K562 (cell line): ENCODE data around the gene CTNNBL1. TPM values are rescaled to one million over a fixed set of nuclear protein-coding genes. Genes with fewer than 3 reads are reported as not detected.

Source experiments
- ATAC-seq: fragments of 200-7000 bp; cut with Tn5 transposase; 3 replicates; pipeline ENCODE4 v1.9.1; 2020; ENCODE audit warnings: moderate library complexity
- BruUV-seq: library from RNA; stranded (reverse); fragments of 400-500 nt; replicated peaks from 2 replicates; lab custom pipeline; 2021; lab: Mats Ljungman, UMichigan
- CTCF ChIA-PET: fragments of 300-600 bp; formaldehyde crosslinking; extraction: SDS; loops from one replicate; lab custom pipeline; 2021; ENCODE audit warnings: low intra/inter-chr PET ratio; lab: Yijun Ruan, JAX
- POLR2A ChIA-PET: fragments of 300-600, 350-650 bp; sonication (Branson Sonifier 250); formaldehyde crosslinking; extraction: SDS; loops from one replicate; lab custom pipeline; 2021; ENCODE audit warnings: antibody characterized with exemption, inconsistent platforms; lab: Yijun Ruan, JAX
- DNase-seq, 4 experiments: peaks; one replicate each; pipeline versions ENCODE4 v3.0.0 to v3.0.0-alpha.2; 2011 to 2018; ENCODE audit warnings: low spot score in 3 of 4, mixed read lengths in 3 of 4; ENCODE audit errors: extremely low read depth in 1 of 4
- FAIRE-seq: peaks from 2 replicates; lab custom pipeline; 2011; peaks lifted over from hg19 to GRCh38; lab: Jason Lieb, UNC
- H2AFZ ChIP-seq: 2 replicates; pipeline ENCODE4 v1.6.0; 2011; ENCODE audit warnings: low read depth, low read length, control low read depth, inconsistent platforms
- H3K27ac ChIP-seq: fragments of 200-600 bp; 3 replicates; pipeline ENCODE4 v1.8.0; 2011; ENCODE audit warnings: low read depth, mild to moderate bottlenecking, control low read depth, inconsistent platforms, low read length, moderate library complexity, mixed read lengths; ENCODE audit errors: extremely low read depth
- H3K27me3 ChIP-seq, 2 experiments: fragments of 300-600 bp in 1 of 2; 2 replicates in 1 of 2; 3 replicates in 1 of 2; pipeline versions ENCODE4 v1.6.0 to v1.8.0; 2011; ENCODE audit warnings: inconsistent platforms in 2 of 2, low read length in 2 of 2, mild to moderate bottlenecking in 1 of 2, mixed read lengths in 1 of 2, moderate library complexity in 1 of 2; ENCODE audit not compliant: control insufficient read depth in 2 of 2, insufficient read depth in 2 of 2
- H3K36me3 ChIP-seq: fragments of 300-600 bp; 3 replicates; pipeline ENCODE4 v1.8.0; 2011; ENCODE audit warnings: mild to moderate bottlenecking, low read length, inconsistent platforms; ENCODE audit not compliant: control insufficient read depth, insufficient read depth
- H3K4me1 ChIP-seq, 2 experiments: fragments of 200-600 bp in 1 of 2; replicated peaks in 1 of 2; 2 replicates in 1 of 2; 3 replicates in 1 of 2; pipeline versions ENCODE4 v1.5.1 to v1.8.0; 2011; ENCODE audit warnings: inconsistent platforms in 2 of 2, low read length in 2 of 2, mild to moderate bottlenecking in 1 of 2, mixed read lengths in 1 of 2, moderate library complexity in 1 of 2; ENCODE audit not compliant: control insufficient read depth in 2 of 2, insufficient read depth in 2 of 2
- H3K4me2 ChIP-seq: 2 replicates; pipeline ENCODE4 v1.6.1; 2011; ENCODE audit warnings: low read length, control low read depth, inconsistent platforms, mixed read lengths; ENCODE audit not compliant: insufficient read depth
- H3K4me3 ChIP-seq: fragments of 200-600 bp; sonication (generic), shearing (Covaris generic); 2 replicates; pipeline ENCODE4 v1.5.1; 2016; ENCODE audit warnings: control low read depth, inconsistent platforms
- H3K79me2 ChIP-seq: fragments of 200-600 bp; 3 replicates; pipeline ENCODE4 v1.8.0; 2011; ENCODE audit warnings: low read length, inconsistent platforms; ENCODE audit not compliant: control insufficient read depth, insufficient read depth
- H3K9ac ChIP-seq, 2 experiments: 2 replicates each; pipeline versions ENCODE4 v1.6.0 to v1.6.1; 2011; ENCODE audit warnings: low read depth in 2 of 2, low read length in 2 of 2, control low read depth in 1 of 2, inconsistent platforms in 1 of 2, mild to moderate bottlenecking in 1 of 2, mixed read lengths in 1 of 2; ENCODE audit not compliant: insufficient read depth in 1 of 2
- H3K9me1 ChIP-seq: one replicate; pipeline ENCODE4 v1.6.0; 2011; ENCODE audit warnings: inconsistent platforms, mild to moderate bottlenecking, low read length, moderate library complexity; ENCODE audit not compliant: control insufficient read depth, insufficient read depth
- H3K9me3 ChIP-seq: replicated peaks from 2 replicates; pipeline ENCODE4 v1.5.1; 2011; ENCODE audit warnings: low read depth, low read length, inconsistent platforms; ENCODE audit not compliant: control insufficient read depth, insufficient read depth
- H4K20me1 ChIP-seq: replicated peaks from 2 replicates; pipeline ENCODE4 v1.6.1; 2011; ENCODE audit warnings: low read length, inconsistent platforms, mixed read lengths; ENCODE audit not compliant: control insufficient read depth, insufficient read depth
- ATF1 ChIP-seq, 2 experiments: fragments of 450-650 bp in 1 of 2; IDR thresholded peaks; 2 replicates each; pipeline ENCODE4 v1.6.1; 2016; ENCODE audit warnings: missing compliant biosample characterization in 1 of 2, missing genetic modification characterization in 1 of 2
- CREB1 ChIP-seq, 2 experiments: sonication (generic) in 1 of 2; formaldehyde crosslinking in 1 of 2; IDR thresholded peaks; 2 replicates each; pipeline versions ENCODE4 v1.6.1 to v1.8.0; 2012 to 2022; ENCODE audit warnings: inconsistent platforms in 1 of 2, mild to moderate bottlenecking in 1 of 2, missing genetic modification reagents in 1 of 2, moderate library complexity in 1 of 2
- DDX20 ChIP-seq: fragments of 450-650 bp; IDR thresholded peaks from 2 replicates; pipeline ENCODE4 v1.6.1; 2016; ENCODE audit warnings: missing genetic modification characterization, low read depth, mild to moderate bottlenecking, missing compliant biosample characterization, moderate library complexity
- ERF ChIP-seq: fragments of 450-650 bp; formaldehyde crosslinking; IDR thresholded peaks from 2 replicates; pipeline ENCODE4 v1.4.0; 2020; ENCODE audit warnings: mild to moderate bottlenecking, mixed read lengths
- ETS1 ChIP-seq: conservative IDR thresholded peaks from 2 replicates; pipeline ENCODE4 v1.6.1; 2011; ENCODE audit warnings: low read depth, mild to moderate bottlenecking, low read length; ENCODE audit not compliant: control insufficient read depth
- MAFG ChIP-seq: fragments of 450-650 bp; conservative IDR thresholded peaks from 2 replicates; pipeline ENCODE4 v1.6.1; 2016; ENCODE audit warnings: missing genetic modification characterization, missing compliant biosample characterization
- SIRT6 ChIP-seq: IDR thresholded peaks from one replicate; pipeline ENCODE4 v1.6.1; 2012; ENCODE audit warnings: low read depth, mild to moderate bottlenecking, control low read depth, inconsistent platforms, low read length, moderate library complexity
- TBL1XR1 ChIP-seq, 2 experiments: IDR thresholded peaks; 2 replicates each; pipeline ENCODE4 v1.6.1; 2012; ENCODE audit warnings: improper control_type of control experiment in 2 of 2, low read length in 2 of 2, mild to moderate bottlenecking in 1 of 2
- THAP7 ChIP-seq: fragments of 250-450 bp; sonication (Bioruptor Pico); IDR thresholded peaks from 2 replicates; pipeline ENCODE4 v1.5.0; 2021
- WGBS: fragments of 100-300 bp; shearing (Covaris generic); methylation state at CpG from one replicate; pipeline ENCODE4 v1.1.6; 2016; ENCODE audit warnings: low coverage, mixed read lengths; ENCODE audit not compliant: insufficient coverage; ENCODE audit errors: missing lambda C conversion rate; 5-methylcytosine and 5-hydroxymethylcytosine counted together
- in situ Hi-C: fragments of 300-500 bp; cut with MboI; formaldehyde crosslinking; loops from 4 replicates; pipeline ENCODE4 v1.15.0; 2018; ENCODE audit warnings: inconsistent platforms, mixed read lengths
- intact Hi-C: fragments of 100-400 bp; cut with micrococcal nuclease; formaldehyde crosslinking; loops from 2 replicates; pipeline ENCODE4 v1.14.2; 2022
- polyA plus RNA-seq, 8 experiments: library from polyadenylated mRNA; depleted of rRNA in 4 of 8; stranded (reverse) in 5 of 8; unstranded in 3 of 8; fragments of >200 nt; fragmentation: Nextera tagmentation in 2 of 8; fragmentation: Illumina TruSeq in 1 of 8; extraction: Ambion mirVana in 2 of 8; extraction: Trizol in 1 of 8; gene quantifications; 2 replicates each; pipeline versions ENCODE4 v1.2.1 to v1.2.3, GENCODE V29; 2011 to 2014; ENCODE audit warnings: inconsistent platforms in 1 of 8, missing spikeins in 1 of 8
- total RNA-seq, 7 experiments: library from RNA; depleted of rRNA in 6 of 7; stranded (reverse); fragments of >200 nt in 6 of 7; fragmentation: Illumina TruSeq in 2 of 7; extraction: Trizol in 2 of 7; gene quantifications; 2 replicates each; pipeline versions ENCODE4 v1.2.1 to v1.2.3, GENCODE V29; 2011 to 2021; ENCODE audit warnings: low replicate concordance in 1 of 7
- TF ChIP-seq, protein P1 (sequence below): sonication (generic); formaldehyde crosslinking; IDR thresholded peaks from 2 replicates; pipeline ENCODE4 v1.8.0; 2022; ENCODE audit warnings: mild to moderate bottlenecking, missing genetic modification reagents

The CTNNBL1 gene
- total and polyA plus RNA-seq, 9 of the 15 experiments (the other 6 are each of a cell fraction or from before 2014, with no cell fraction given) = 32.4 to 85.6 (median 43.6) TPM

- intact Hi-C loops = no loop called here
- Histone ChIP-seq H2AFZ (no peak overlapping the region), H3K9me1 (no peaks in the 10 kb centered on the region), H3K27me3 (peaks cover 2 to 31% of the 10 kb centered on the region in 2 experiments; a peak in 4 of 5 replicates)
- ATAC-seq = no peak
- TF ChIP-seq CREB1 (IDR thresholded peaks at IDR 0.05) (no peak), CREB1 (CRISPR knock-in tag; IDR thresholded peaks at IDR 0.05) (no peak), SIRT6 (no peak), DDX20 (tag) (no peak), TBL1XR1 (IDR thresholded peaks at IDR 0.05; ENCODE audit: low read length in 2 of 2) (no peak), ATF1 (CRISPR knock-in tag; IDR thresholded peaks at IDR 0.05) (no peak), ATF1 (tag; IDR thresholded peaks at IDR 0.05) (no peak), MAFG (no peak), ETS1 (no peak), ERF (CRISPR knock-in tag) (no peak), THAP7 (CRISPR knock-in tag) (no peak)
- TF ChIP-seq, protein P1, sequence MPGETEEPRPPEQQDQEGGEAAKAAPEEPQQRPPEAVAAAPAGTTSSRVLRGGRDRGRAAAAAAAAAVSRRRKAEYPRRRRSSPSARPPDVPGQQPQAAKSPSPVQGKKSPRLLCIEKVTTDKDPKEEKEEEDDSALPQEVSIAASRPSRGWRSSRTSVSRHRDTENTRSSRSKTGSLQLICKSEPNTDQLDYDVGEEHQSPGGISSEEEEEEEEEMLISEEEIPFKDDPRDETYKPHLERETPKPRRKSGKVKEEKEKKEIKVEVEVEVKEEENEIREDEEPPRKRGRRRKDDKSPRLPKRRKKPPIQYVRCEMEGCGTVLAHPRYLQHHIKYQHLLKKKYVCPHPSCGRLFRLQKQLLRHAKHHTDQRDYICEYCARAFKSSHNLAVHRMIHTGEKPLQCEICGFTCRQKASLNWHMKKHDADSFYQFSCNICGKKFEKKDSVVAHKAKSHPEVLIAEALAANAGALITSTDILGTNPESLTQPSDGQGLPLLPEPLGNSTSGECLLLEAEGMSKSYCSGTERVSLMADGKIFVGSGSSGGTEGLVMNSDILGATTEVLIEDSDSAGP = no peak
- TF ChIP-seq, all 486 proteins: peak for 0
- ChIA-PET CTCF (no interaction called here), POLR2A (interaction anchor here (0.6 kb wide), 1 partner anchor 52 kb away, joined by 3 read pairs; no protein-coding TSS in a partner anchor)
- H3K4me3 ChIP-seq = no peak overlapping the region
- WGBS = 2% methylated on average over 6 of the region's 6 CpGs
- H3K27ac ChIP-seq = no peak overlapping the region
- FAIRE-seq (no peak), DNase-seq (no peak)
- H3K9ac ChIP-seq = no peak overlapping the region
- no peaks in the 10 kb centered on the region for H3K4me1 ChIP-seq
- H3K79me2 ChIP-seq = no peaks in the 10 kb centered on the region
- H4K20me1 ChIP-seq = no peaks in the 10 kb centered on the region
- no TSS peak for BruUV-seq
- in situ Hi-C loops = no loop called here
- H3K4me2 ChIP-seq = no peak overlapping the region
- no peaks in the 10 kb centered on the region; the same call in 1 of the 2 replicates for H3K9me3 ChIP-seq
- H3K36me3 ChIP-seq = no peaks in the 10 kb centered on the region
Observed at GRCh38 chr20:37661519-37661918, 32.3 kb upstream of the CTNNBL1 start.
